Erythroblast (primary cell): ENCODE data around the gene LMAN1.

ENCODE experiments used
- DNase-seq, 2 experiments: peaks; one replicate each; lab custom pipeline; 2025; lab: John Stamatoyannopoulos, UW
- GATA1 ChIP-seq: IDR thresholded peaks from 2 replicates; pipeline ENCODE4 v1.6.1; 2011; ENCODE audit warnings: low read depth, mild to moderate bottlenecking, control low read depth, low read length, moderate library complexity
- POLR2A ChIP-seq: IDR thresholded peaks from 2 replicates; pipeline ENCODE4 v1.6.1; 2011; ENCODE audit warnings: mild to moderate bottlenecking, low read length

Gene LMAN1

DNA sequence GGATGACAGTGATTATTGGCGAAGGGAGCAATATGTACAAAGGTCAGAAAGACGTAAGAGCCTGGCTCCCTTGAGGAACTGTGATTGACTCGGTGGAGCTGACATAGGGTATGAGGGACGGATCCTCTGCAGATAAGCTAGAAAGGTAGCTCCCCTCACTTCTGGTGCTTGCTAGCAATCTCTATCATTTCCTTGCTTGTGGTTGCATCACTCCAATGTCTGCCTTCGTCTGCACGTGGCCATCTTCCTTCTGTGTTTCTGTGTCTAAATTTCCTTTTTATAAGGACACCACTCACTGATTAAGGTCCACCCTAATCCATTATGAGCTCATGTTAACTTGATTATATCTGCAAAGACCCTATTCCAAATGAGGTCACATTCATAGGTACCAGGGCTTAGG, 22.9 kb upstream of the LMAN1 start:
- no peak for DNase-seq

DNA sequence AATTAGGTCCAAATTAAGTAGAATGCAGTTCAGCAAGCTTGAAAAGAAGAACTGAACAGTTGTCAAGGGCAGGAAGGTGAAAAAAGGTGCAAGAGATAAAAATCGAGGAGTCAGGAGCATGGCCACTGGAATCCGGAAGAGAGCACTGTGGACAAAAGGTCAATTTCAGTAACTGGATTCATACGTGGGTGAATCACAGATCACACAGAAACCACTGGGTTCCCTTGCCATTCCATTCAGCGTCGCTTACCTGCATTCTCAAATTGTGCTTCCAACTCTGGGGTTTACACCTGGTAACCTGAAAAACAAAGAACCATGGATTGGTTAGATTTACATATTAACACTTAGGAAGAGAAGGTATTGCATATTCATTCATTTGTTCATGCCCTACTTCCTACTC, 21.6 kb upstream of the LMAN1 start:
- TF ChIP-seq POLR2A (no peak), GATA1 (no peak)
- no peak for DNase-seq

More for the DNA sequence above, 22.9 kb upstream of the LMAN1 start:
- TF ChIP-seq GATA1 (no peak), POLR2A (no peak)

DNA sequence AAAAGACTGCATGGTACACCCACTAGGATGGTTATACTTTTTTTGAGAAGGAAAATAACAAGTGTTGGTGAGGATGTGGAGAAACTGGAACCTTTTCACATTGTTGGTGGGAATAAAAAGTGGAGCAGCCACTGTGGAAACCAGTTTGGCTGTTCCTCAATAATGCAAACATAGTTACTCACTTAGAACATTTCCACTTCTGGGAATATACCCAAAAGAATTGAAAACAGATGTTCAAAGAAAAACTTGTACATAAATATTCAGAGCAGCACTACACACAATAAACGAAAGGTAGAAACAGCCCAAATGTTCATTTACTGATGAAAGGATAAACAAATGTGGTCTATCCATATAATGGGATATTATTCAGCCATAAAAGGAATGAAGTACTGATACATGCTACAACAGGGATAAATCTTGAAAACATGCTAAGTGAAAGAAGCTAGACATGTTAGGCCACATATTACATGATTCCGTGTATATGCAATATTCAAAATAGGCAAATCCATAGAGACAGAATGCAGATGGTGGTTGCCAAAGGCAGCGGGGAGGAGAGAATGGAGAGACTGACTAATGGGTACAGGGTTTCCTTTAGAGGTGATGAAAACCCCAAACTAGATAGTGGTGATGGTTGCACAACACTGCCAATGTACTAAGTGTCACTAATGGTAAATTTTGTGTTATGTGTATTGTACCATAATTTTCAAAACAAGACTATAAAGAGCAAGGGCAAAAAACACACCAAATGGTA, 20.9 kb upstream of the LMAN1 start:
- TF ChIP-seq GATA1 (no peak), POLR2A (no peak)
- no peak for DNase-seq

DNA sequence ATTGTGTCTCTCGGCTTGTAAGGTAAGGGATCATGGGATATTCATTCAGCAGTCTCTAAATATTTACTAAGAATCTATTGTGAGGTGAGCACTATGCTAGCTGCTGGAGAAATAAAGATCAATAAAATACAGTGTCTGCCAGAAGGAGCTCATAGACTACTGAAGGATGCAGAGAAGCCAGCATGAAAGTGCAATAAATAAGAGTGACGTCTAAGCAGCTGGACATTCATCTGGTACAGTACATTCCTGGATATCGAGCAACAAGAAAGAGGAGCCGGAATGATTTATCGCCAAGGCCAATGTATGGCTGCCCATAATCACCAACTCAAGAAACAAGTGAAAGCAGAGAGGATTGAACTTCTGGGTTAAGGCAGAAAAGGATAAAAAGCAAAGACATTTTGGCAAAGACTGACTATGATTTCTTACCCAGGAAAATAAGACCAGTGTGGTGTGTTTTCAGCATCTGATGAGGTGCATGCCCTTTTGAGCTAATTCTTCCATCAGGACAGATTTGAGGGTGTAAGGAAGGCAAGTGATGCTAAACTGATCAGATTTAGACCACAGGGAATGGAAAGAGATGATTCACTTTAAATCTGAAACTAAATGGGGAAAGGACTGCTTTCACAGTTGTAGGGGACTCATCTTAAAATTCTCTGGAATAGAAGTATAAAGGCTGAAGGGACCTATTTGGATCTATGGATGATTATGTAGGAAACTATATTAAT, 18.7 kb upstream of the LMAN1 start:
- TF ChIP-seq POLR2A (no peak), GATA1 (no peak)
- no peak for DNase-seq

DNA sequence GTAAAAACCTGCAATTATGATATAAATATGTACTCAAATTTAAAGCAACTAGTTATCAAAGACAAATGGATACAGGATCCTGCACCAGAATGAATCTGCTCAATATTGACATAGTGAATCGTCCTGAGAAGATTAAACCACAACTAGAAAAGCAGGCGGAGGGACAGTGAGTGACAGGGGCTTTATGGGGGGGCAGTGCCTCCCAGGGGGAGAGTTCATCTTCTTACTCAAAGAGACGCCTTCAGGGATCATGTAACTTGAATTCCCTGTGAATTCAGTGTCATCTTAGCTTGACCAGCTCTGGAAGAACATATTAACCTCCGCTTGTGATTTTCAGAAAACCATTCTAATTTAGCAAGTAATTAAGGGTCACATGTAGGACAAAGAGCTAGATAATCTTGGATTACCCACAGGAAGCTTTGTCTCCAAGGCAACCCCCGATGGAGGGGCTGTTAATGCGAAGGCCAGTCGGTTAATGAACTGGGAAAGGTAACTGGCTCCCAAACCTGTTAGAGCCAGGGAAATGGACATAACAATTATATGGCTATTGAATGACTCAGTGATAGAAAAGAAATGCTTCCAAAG, 17.4 kb upstream of the LMAN1 start:
- TF ChIP-seq GATA1 = no peak
- no peak for TF ChIP-seq POLR2A
- no peak for DNase-seq

DNA sequence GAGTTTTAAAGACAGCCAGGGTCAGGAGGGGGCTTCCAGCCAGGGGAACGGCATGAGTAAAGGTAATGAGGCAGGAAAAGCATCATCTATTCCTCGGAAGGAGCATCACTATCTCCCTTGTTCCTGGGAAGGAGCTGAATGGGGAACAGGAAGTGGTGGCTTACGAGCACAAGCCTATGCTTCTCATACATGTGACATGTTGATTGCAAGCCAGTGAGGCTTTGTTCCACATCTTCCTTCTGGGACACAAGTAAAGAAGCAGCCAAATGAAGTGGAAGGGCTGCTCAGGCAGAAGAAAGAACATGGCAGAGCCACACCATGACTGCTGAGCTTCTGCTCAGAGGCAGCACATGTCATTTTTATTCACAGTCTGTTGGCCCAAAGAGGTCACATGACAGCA, 15.1 kb upstream of the LMAN1 start:
- no peak for DNase-seq
- no peak for TF ChIP-seq POLR2A
- no peak for TF ChIP-seq GATA1

DNA sequence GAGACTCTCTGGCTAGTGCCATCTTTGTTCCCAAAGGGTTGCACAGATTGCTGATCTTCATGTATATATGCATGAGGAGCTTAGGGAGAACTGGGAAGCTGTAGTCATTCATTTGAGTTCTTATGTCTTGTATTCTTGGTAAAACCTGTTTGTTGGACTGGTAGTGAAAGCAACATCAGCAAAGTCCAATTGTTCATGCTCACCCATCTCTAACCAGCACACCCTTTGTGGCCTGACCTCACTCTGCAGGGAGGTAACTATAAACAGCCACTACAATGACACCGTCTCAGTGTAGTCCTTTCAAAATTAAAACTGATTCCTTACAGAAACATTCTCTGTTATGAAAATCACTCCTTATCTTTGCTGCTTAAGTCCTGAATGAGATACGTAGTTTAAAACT, 13.9 kb upstream of the LMAN1 start:
- no peak for TF ChIP-seq GATA1
- no peak for TF ChIP-seq POLR2A
- no peak for DNase-seq

DNA sequence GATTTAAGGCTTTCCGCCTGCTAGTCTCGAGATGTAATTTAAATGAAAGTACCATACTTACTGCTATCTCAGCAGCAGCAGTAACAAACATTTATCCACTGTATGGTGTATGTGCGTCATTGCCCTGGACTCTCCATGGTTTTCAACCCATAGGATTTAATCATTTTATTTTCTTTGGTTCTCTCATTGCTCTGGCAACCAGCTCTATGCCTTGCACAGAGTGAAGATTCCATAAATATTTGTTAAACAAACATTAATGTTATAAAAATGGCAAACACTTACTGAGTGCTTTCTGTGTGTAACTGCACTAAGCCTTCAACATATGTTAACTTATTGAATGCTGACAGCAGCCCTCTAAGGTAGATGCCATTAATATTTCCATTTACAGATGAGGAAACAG, 1.3 kb upstream of the LMAN1 start:
- no peak for TF ChIP-seq POLR2A
- TF ChIP-seq GATA1 = no peak
- no peak for DNase-seq

DNA sequence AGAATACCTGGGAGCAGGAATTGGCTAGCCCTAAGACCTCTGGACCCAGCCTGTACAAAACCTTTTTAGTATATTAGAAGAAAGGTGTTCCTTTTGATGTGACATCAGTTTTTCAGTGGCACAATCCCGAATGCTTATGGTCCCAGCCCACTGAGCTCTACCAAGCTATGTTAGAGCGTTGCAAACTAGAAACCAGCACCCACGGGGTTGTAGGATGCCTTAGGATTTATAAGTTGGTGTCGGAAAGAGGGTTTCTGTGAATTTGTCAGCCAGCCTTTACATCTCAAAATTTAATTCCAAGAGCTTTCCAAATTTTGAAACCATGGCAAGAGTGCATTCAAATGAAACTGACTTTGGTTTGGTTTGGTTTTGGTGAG, 499 bp upstream of the LMAN1 start:
- TF ChIP-seq POLR2A (no peak), GATA1 (no peak)
- DNase-seq = no peak

DNA sequence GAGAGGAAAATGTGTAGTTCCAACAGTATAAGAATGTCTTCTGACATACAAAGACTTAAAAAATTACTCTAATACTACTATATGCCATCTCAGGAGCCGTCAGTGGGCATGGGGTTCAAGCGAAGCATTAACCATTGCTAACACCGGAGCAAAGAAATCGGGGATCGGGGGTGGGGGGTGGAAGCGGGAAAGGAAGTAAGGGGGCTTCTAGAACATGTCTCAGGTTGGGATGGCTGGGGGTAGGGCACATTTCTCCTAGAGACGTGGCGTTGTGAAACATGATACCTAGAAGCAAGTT, 702 bp downstream of the LMAN1 start:
- peak in 1 of 2 experiments; percentile 79 for DNase-seq
- TF ChIP-seq POLR2A (peak; percentile 11), GATA1 (no peak)

DNA sequence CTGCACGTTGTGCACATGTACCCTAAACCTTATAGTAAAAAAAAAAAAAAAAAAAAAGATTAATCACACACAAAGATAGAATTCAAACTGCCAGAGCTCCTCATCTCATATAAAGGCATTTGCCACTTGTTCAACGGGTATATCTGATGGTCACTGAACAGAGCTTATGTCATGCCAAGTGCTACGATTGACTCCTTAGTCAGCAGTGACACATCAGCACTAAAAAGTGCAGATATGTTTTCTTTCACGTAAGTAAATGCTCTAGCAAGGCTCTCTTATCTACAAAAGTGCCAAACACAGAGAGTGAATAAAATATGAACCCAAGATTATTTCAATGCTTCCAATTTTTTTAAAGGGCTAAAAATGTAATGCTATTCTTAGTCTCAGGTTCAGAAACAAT, 1.1 kb downstream of the LMAN1 start:
- DNase-seq = peak; percentile 92
- TF ChIP-seq POLR2A (peak; percentile 11), GATA1 (no peak)

DNA sequence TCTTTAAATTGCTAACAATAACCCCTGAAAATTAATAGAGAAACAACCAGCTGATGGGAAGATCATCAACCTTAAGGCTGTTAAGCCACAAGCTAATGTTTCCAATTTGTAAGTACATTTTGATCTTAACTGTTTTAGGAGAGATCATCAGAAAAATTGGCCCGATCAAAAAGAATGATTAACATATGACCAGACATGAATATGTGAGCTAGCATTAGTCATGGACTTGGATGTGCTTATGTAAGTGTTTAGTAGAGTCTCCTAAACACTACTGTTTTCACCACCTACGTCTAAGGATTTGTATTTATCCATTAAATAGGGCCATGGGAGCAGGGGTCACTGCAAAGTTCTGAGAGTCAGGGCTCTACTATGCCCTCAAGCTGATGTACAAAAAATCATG, 4.3 kb downstream of the LMAN1 start:
- TF ChIP-seq GATA1 = no peak
- TF ChIP-seq POLR2A = no peak
- peak in 1 of 2 experiments; percentile 15 for DNase-seq

DNA sequence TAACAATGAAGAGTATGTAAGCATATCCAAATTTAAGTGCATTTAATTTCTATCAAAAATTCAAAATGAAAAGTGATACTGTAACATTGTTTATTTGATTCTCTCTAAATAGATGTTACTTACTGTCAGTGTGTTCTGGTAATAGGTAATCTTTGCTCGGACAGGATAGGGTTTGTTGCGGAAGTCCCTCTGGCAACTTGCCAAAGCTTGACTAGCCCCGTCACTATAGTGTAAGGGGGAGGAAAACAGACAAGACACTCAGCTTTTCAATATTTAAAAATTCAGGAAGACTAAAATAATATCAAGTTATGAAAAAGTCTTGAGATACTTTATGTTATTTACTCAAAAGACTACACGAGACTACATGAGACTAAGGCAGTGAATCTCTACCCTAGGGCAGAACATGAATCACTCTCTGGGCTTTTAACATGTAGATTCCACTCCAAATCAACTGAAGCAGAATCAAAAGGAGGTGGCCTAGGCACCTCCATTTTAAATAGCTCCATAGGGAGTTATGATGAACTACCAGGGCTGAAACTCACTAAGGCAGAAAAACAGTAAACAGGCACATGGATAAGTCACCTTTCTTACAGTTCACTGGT, 5.9 kb downstream of the LMAN1 start:
- no peak for TF ChIP-seq GATA1
- DNase-seq = peak in 1 of 2 experiments; percentile 30

DNA sequence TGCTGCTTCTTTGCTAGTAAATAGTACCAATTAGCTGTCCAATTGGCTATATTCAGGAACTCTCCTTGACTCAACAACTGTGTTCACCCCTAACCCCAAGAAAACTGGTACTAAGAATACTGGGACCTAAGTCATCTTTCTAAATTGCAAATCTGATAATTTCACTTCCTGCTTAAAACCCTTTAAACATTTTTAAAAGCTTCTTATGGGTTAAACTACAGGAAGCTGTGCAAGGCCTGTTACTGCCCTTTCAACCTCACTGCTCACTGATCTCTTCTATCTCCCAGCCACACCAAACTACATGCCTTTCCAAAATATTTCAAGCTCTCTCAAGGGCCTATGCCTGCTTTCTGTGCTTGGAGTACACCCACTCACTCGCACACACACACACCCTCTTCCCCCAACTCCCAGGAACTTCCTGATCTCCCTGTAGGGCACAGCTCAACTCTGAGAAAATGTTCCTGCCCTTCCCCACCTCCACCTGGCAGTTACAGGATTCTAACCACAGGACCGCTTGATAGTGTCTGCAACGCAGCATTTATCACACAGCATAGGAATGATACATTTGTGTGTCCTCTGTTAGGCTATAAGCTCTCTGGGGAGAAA, 6.7 kb downstream of the LMAN1 start:
- no peak for TF ChIP-seq POLR2A
- no peak for TF ChIP-seq GATA1
- no peak for DNase-seq
